AG10803 (cell line): Measurements from ENCODE around the gene CNIH1.

Experiments used
- DNase-seq: peaks from one replicate; pipeline ENCODE4 v3.0.0; 2010; ENCODE audit warnings: low read depth
- H3K4me3 ChIP-seq: 2 replicates; pipeline ENCODE4 v1.5.1; 2011; ENCODE audit warnings: mild to moderate bottlenecking, low read length, control low read depth
- CTCF ChIP-seq: conservative IDR thresholded peaks from 2 replicates; pipeline ENCODE4 v1.5.1; 2011; ENCODE audit warnings: mild to moderate bottlenecking, low read length, control low read depth, inconsistent platforms

CNIH1 gene

GRCh38 chr14:54427871-54428270 is 13.3 kb downstream of the CNIH1 start:
- no peak for DNase-seq
- no peak overlapping the region for H3K4me3 ChIP-seq
- TF ChIP-seq CTCF, result no peak

GRCh38 chr14:54425537-54426274 is 15.5 kb downstream of the CNIH1 start:
- H3K4me3 ChIP-seq, result no peak overlapping the region
- TF ChIP-seq CTCF, result no peak
- DNase-seq, result no peak

- no peak for TF ChIP-seq CTCF
- H3K4me3 ChIP-seq, result no peak overlapping the region
- DNase-seq, result no peak
Measured at GRCh38 chr14:54425068-54425467, 16.1 kb downstream of the CNIH1 start.

- no peak for DNase-seq
- no peak for TF ChIP-seq CTCF
- no peak overlapping the region for H3K4me3 ChIP-seq
Measured at GRCh38 chr14:54424479-54424901, 16.7 kb downstream of the CNIH1 start.

- DNase-seq, result no peak
- no peak for TF ChIP-seq CTCF
- H3K4me3 ChIP-seq, result no peak overlapping the region
Measured at GRCh38 chr14:54423991-54424390, 17.2 kb downstream of the CNIH1 start.

GRCh38 chr14:54420478-54421142 is 20.6 kb downstream of the CNIH1 start:
- peak; percentile 81 for TF ChIP-seq CTCF
- DNase-seq, result peak; percentile 51
- H3K4me3 ChIP-seq, result no peak overlapping the region

GRCh38 chr14:54411371-54411770 is 29.8 kb downstream of the CNIH1 start:
- no peak overlapping the region for H3K4me3 ChIP-seq
- TF ChIP-seq CTCF, result no peak
- DNase-seq, result no peak
